Stimulated activated effector memory CD8-positive, alpha-beta T cell treated with anti-CD3 and anti-CD28 coated beads, Interleukin-12 subunit alpha, Interleukin-12 subunit beta, amount 100 ng/mL, for 72 hours (primary cell): ENCODE measurements around the gene FARS2.
"Not testable (repeated sequence)": the region's sequence is repeated elsewhere in the genome, so short reads cannot be mapped to it uniquely, and the experiment has no call there.

Experiments
- ATAC-seq: fragments of 150-1000 bp; cut with Tn5 transposase; 2 replicates; pipeline ENCODE4 v1.10.0; 2021
- DNase-seq, 2 donors: peaks; one replicate each; pipeline ENCODE4 v3.0.0; 2021 to 2022; ENCODE audit warnings: low spot score in 2 of 2
- H3K27ac Mint-ChIP-seq: one replicate; pipeline ENCODE4 v1.8.0; 2022; ENCODE audit warnings: mild to moderate bottlenecking, mixed read lengths
- H3K36me3 Mint-ChIP-seq: one replicate; pipeline ENCODE4 v1.8.0; 2022; ENCODE audit warnings: mild to moderate bottlenecking, mixed read lengths
- H3K4me1 Mint-ChIP-seq: one replicate; pipeline ENCODE4 v1.8.0; 2022; ENCODE audit warnings: mixed read lengths
- H3K4me3 Mint-ChIP-seq: one replicate; pipeline ENCODE4 v1.8.0; 2022; ENCODE audit warnings: mild to moderate bottlenecking, mixed read lengths
- H3K9me3 Mint-ChIP-seq: one replicate; pipeline ENCODE4 v1.8.0; 2022; ENCODE audit warnings: mixed read lengths

Gene FARS2

DNA sequence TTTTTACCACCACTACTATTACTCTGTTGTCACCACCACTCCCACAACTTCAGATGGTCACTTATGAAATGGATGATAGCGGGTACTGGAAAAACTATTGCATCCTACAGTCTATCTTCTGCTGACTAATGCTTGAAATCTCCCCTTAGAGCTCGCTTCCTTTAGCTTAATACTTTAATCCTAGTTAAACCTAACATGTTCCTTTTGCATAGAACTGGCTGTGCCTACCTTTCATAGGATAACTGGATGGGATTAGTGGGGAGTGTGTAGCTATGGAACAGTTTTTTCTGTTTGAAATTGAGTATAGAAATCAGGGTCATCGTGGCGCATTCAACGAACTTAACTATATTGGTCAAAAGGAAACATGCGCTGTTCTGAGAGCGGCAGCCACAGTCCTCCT lies 294.7 kb downstream of the FARS2 start:
- no peaks in the 10 kb centered on the region for H3K36me3 Mint-ChIP-seq
- H3K4me3 Mint-ChIP-seq = no peak overlapping the region
- H3K9me3 Mint-ChIP-seq = peaks cover 4% of the 10 kb centered on the region
- no peak for DNase-seq
- ATAC-seq = no peak
- peaks cover 4% of the 10 kb centered on the region for H3K4me1 Mint-ChIP-seq
- H3K27ac Mint-ChIP-seq = no peak overlapping the region

DNA sequence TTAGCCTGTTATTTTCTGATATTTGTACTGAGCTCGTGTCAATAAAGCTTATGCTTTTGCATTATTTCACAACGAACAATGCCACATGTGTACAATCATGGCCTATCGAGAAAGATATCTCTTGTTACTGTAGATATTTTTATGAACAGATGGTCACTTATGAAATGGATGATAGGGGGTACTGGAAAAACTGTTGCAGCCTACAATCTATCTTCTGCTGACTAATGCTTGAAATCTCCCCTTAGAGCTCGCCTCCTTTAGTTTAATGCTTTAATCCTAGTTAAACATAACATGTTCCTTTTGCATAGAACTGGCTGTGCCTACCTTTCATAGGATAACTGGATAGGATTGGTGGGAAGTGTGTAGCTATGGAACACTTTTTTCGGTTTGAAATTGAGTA lies 296.2 kb downstream of the FARS2 start:
- Mint-ChIP-seq H3K4me1 (peaks cover 4% of the 10 kb centered on the region), H3K27ac (no peak overlapping the region), H3K4me3 (no peak overlapping the region), H3K36me3 (no peaks in the 10 kb centered on the region), H3K9me3 (no peaks in the 10 kb centered on the region)
- no peak for ATAC-seq
- no peak for DNase-seq

DNA sequence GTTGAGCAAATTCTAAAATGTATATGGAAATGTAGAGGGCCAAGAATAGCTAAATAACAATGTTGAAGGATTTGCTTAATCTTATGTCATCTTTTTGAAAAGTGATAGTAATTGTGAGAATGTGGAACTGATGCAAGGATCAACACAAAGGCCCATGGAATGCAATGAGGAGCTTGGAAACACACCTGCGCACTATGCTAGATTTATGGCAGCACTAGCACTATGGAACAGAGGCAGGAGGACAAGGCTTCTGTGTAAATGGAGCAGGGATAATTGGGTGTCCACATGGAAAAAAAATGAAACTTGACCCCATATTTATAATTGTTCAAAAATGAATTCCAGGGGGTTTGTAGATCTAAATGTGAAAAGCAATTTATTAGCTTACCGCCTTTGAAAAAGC lies 298.3 kb downstream of the FARS2 start:
- no peak overlapping the region for H3K4me3 Mint-ChIP-seq
- DNase-seq = no peak
- H3K36me3 Mint-ChIP-seq = no peaks in the 10 kb centered on the region
- ATAC-seq = no peak
- no peaks in the 10 kb centered on the region for H3K9me3 Mint-ChIP-seq
- H3K4me1 Mint-ChIP-seq = no peaks in the 10 kb centered on the region
- no peak overlapping the region for H3K27ac Mint-ChIP-seq

DNA sequence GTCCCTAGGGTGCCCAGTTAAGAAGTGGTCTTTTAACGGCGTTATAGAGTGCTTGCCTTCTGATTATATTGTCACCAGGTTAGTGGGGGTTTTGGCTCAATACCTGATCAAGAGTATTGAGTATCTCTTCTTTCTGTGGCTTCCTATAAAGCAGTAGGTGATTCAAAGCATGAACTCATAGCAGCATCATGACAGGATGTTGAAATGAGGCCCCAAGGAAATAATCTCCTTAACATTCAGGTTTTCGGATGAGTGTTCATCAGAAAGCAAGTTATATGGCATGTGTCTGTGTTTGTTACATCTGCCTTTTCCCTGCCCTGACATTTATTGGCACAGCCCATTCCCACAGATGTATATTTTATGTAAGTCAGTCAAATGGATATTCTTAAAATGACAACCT lies 301.0 kb downstream of the FARS2 start:
- H3K36me3 Mint-ChIP-seq = no peaks in the 10 kb centered on the region
- no peaks in the 10 kb centered on the region for H3K4me1 Mint-ChIP-seq
- H3K27ac Mint-ChIP-seq = no peak overlapping the region
- no peak for DNase-seq
- peak; percentile 80 for ATAC-seq
- no peak overlapping the region for H3K4me3 Mint-ChIP-seq
- H3K9me3 Mint-ChIP-seq = no peaks in the 10 kb centered on the region

DNA sequence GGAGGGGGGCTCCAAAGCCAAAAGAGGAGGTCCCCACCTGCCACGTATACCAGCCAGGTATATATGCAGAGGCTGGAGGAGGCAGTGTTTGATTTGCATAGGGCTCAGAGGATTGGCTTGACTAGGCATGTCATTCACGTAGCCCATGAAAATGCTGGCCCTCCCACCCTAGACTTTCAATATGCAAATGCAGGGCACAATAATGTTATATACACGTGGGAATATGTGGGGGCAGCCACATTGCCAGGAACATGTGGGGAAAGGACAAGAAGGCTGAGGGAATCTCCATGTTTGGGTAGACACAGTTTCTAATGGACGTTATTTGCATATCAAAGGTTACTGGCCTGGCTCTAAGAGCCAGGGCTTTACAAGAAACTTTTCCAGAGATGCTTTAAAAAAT lies 301.8 kb downstream of the FARS2 start:
- Mint-ChIP-seq H3K9me3 (no peaks in the 10 kb centered on the region), H3K4me3 (no peak overlapping the region), H3K4me1 (no peaks in the 10 kb centered on the region), H3K36me3 (no peaks in the 10 kb centered on the region), H3K27ac (no peak overlapping the region)
- ATAC-seq (no peak), DNase-seq (no peak)

DNA sequence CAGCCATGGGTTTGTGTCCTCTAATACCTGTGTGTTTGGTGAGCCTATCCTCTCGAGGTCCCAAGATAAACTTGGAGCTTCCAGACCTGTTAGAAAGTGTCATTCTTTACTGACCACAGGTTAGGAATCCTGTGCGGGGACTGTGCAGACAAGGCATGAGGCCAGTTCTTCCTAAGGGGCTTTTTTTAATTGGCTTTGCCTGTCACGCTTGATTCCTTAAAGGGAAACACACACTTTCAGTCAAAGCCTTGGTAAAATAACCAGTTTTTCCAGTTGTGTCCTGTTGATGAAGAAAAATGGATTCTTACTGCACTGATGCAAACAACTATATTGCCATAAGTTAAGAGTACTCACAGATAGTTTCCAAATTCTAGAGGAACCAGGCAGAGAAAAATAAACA lies 303.4 kb downstream of the FARS2 start:
- not testable (repeated sequence) for H3K36me3 Mint-ChIP-seq, H3K27ac Mint-ChIP-seq, ATAC-seq, DNase-seq, H3K9me3 Mint-ChIP-seq, H3K4me3 Mint-ChIP-seq
- H3K4me1 Mint-ChIP-seq = peaks cover 17% of the 10 kb centered on the region

DNA sequence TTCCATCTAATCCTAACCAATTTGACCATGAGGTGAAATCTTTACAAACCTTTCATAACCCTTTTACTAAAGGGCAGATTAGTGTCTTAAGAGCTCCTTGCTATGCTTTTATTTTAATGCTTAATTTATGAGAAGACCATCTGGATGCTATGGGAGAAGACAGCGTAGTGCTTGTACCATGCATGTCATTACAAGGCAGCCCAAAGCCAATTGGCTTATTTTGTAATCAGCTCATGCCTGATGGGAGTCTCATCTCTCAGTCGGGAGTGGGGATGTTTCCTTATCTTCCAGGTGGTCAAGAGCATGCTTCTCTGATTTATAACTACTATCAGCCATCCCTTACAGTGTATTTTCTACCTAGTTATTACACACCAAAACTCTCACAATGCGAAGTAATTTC lies 304.7 kb downstream of the FARS2 start:
- peaks cover 18% of the 10 kb centered on the region for H3K4me1 Mint-ChIP-seq
- DNase-seq (no peak), ATAC-seq (no peak)
- H3K9me3 Mint-ChIP-seq = no peaks in the 10 kb centered on the region
- no peaks in the 10 kb centered on the region for H3K36me3 Mint-ChIP-seq
- H3K27ac Mint-ChIP-seq = no peak overlapping the region
- H3K4me3 Mint-ChIP-seq = no peak overlapping the region

DNA sequence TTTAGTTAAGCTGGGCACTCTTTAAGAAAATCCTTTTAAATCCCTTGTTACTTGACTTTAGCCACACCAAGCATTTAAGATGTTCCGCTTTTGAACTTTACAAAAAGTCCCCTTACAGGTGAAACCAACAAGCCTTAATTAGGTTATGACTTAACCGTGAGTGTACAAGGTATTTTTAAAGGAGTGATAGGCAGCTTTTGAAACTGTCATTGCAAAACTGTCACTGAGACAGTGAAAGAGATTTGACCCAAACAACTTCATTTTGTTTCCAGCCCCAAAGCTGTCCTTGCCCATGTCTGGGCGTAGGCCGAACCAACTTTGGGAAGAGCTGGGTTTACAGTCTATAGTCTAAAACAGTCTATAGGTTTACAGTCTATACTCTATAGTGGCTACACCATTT lies 305.4 kb downstream of the FARS2 start:
- ATAC-seq (no peak), DNase-seq (no peak)
- Mint-ChIP-seq H3K27ac (no peak overlapping the region), H3K9me3 (no peaks in the 10 kb centered on the region), H3K36me3 (no peaks in the 10 kb centered on the region), H3K4me3 (no peak overlapping the region), H3K4me1 (peaks cover 18% of the 10 kb centered on the region)

DNA sequence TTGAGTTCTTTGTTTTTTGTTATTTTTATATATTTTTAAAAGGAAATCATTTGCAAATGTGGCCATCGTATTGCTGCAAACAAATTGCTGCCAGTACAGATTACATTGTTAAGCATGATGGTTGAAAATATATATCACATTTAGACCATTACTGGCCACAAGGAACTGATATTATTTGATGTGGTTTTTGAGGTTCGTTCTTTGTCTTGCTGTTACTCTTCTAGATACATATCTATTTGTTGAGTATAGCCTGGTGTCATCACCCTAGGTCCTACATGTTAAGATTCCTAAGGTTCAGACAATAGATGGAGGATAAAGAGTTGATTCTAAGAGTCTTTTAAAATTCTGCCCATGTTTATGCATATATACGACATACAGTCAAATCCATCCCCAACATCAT lies 306.0 kb downstream of the FARS2 start:
- H3K27ac Mint-ChIP-seq = no peak overlapping the region
- DNase-seq (no peak), ATAC-seq (no peak)
- H3K4me1 Mint-ChIP-seq = peaks cover 18% of the 10 kb centered on the region
- no peaks in the 10 kb centered on the region for H3K36me3 Mint-ChIP-seq
- no peaks in the 10 kb centered on the region for H3K9me3 Mint-ChIP-seq
- no peak overlapping the region for H3K4me3 Mint-ChIP-seq

DNA sequence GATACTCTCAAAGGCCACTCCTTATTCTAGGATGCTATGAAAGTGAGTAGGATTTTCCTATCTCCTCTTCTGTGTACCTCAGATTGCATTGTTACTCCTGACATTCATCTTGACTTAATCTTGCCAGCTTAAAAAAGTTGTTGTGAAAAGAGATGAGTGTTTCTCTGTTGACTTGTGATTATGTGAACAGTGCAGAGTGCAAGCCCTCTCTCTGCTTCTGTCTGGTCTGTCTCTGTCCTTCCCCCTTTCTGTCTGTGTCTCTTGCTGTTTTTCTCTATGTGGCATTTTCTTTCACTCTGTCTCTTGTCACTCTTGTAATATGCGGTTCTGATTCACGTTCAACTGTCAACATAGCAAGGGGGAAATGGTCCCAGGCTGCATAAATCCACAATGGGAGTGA lies 306.6 kb downstream of the FARS2 start:
- ATAC-seq (peak; percentile 31), DNase-seq (no peak)
- Mint-ChIP-seq H3K9me3 (no peaks in the 10 kb centered on the region), H3K27ac (no peak overlapping the region), H3K4me1 (peaks cover 18% of the 10 kb centered on the region), H3K4me3 (no peak overlapping the region), H3K36me3 (no peaks in the 10 kb centered on the region)

DNA sequence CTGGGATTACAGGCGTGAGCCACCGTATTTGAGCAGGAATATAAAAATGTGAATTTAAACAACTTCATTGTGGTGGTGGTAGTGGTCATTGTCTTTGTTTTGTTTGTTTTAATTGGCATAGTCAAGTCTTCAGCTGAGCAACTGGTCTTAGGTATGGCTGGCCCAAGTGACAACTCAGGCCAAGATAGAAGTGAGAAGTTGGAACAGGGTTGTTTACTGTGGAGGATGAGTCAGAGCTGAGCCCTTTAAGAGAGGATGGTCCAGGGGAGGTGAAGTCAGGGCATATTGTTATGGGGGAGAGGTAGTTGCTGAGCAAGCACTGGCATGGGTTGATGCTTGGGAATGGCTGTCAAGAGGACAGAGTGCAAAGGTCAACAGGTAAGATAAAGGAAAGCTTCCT lies 308.2 kb downstream of the FARS2 start:
- Mint-ChIP-seq H3K27ac (no peak overlapping the region), H3K4me3 (no peak overlapping the region)

DNA sequence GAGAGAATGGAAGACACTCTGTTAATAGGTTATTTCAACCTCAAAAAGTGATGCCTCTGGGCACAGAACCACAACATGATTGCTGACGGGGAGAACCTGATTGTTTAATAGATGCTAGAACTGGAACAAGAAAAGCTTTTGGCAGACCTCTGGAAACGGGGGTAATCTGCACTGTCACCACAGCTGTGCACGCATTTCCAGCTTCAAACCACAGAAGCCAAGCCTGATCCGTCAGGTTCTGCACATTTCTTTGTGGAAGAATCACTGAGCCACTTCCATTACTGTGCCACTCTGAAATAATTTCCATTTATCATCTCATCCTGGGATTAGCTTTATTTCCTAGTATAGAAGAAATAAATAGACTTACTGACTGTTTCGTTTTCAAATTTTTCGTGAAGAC lies 309.3 kb downstream of the FARS2 start:
- Mint-ChIP-seq H3K4me1 (peaks cover 18% of the 10 kb centered on the region), H3K4me3 (no peak overlapping the region), H3K27ac (no peak overlapping the region), H3K9me3 (no peaks in the 10 kb centered on the region), H3K36me3 (no peaks in the 10 kb centered on the region)
- ATAC-seq (no peak), DNase-seq (no peak)

More for the DNA sequence above, 308.2 kb downstream of the FARS2 start:
- DNase-seq (no peak), ATAC-seq (peak; percentile 48)
- no peaks in the 10 kb centered on the region for H3K36me3 Mint-ChIP-seq
- H3K4me1 Mint-ChIP-seq = peaks cover 18% of the 10 kb centered on the region
- no peaks in the 10 kb centered on the region for H3K9me3 Mint-ChIP-seq

DNA sequence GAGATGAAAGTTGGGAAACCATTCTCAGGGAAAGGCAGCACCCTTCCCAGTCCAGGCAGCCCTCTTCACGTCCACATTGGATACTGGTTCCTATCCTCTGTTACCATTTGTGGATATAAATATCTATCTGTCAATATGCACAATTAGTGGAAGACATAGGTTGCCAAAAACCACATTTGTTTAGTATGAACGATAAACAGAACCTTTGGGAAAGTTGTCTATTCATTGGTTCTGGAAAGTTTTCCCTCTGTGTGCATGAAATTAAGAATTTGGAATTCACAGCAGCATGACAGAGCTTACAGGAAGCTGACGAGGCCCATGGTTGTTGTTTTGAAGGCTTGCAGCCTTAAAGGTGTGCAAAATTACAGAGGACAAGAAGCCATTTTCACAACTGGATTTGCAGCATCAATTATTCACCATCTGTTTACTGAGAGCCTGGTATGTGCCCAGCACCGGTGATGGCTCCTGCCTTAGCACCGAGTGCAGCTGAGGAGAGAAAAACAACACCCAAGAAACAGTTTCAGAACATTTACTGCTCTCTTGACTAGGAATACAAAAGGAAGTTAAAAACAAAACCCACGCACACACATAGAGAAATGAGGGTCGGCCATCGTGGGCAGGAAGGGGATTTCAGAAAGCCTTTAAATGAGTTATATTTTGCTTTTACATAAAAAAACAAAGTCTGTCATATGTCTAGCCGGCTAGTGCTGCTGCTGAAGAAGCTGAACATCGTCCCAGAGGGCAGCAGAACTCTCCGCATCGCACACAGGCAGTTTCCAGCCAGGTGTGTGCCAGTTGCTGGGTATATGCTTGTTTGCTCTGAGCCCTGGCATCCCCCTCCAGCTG lies 319.6 kb downstream of the FARS2 start:
- Mint-ChIP-seq H3K4me3 (no peak overlapping the region), H3K36me3 (no peaks in the 10 kb centered on the region), H3K9me3 (no peaks in the 10 kb centered on the region), H3K27ac (no peak overlapping the region), H3K4me1 (peaks cover 6% of the 10 kb centered on the region)
- no peak for ATAC-seq
- no peak for DNase-seq

DNA sequence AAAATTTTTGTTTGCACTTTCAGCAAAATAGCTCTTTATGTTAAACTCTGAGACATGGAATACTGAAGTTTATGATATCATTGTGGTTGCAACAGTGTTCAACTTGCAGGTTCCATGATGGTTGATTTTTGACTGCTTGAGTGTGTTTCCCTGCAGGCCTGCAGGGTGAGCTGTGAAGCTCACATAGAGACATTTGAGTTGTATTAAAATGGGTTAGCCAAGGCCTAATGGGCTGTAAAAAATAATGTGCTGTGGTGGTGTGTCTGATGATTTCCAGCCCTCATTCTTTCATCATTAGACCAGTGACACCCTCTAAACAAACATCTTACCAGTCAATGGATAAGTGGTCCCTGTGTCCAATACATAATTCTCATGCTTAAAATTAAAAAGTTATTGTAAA lies 321.4 kb downstream of the FARS2 start:
- Mint-ChIP-seq H3K4me3 (no peak overlapping the region), H3K27ac (no peak overlapping the region)

DNA sequence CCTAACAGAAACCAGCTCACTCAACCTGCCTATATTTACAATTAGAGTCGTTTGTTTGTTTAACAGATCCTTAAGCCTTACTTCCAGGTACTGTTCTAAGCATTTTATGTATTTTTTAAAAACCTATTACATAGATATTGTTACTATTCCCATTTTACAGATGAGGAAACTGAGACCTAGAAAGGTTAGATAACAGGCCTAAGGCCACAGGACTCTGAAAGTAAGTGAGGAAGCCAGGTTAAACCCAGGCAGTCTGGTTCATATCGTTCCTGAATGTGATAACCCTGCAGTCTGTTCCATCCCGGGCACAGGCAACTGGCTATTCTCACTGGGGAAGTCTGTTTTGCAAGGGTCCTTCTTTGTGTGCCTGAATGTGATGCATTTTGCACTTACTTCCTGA lies 322.2 kb downstream of the FARS2 start:
- Mint-ChIP-seq H3K4me1 (peaks cover 6% of the 10 kb centered on the region), H3K9me3 (peaks cover 4% of the 10 kb centered on the region), H3K36me3 (no peaks in the 10 kb centered on the region), H3K4me3 (no peak overlapping the region), H3K27ac (no peak overlapping the region)
- DNase-seq = no peak
- no peak for ATAC-seq

More for the DNA sequence above, 321.4 kb downstream of the FARS2 start:
- DNase-seq (no peak), ATAC-seq (no peak)
- Mint-ChIP-seq H3K9me3 (peaks cover 4% of the 10 kb centered on the region), H3K4me1 (peaks cover 6% of the 10 kb centered on the region), H3K36me3 (no peaks in the 10 kb centered on the region)

DNA sequence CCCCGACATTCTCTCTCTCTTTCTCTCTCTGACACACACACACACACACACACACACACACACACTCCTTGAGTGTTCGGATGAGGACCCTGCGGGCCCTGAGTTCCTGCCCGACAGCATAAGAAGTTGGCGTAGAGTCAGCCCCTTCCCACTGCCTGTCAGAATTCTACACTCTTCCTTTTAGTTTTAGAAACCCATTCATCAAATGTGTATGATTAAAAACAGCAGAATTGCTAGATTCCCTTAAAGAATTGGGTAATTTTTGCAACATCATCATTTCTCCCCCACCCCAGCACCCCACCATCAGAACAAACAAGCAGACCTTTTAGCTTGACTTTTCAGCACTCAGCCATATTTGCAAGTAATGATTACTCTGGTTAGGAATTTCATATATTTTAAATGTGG lies 322.8 kb downstream of the FARS2 start:
- peaks cover 4% of the 10 kb centered on the region for H3K9me3 Mint-ChIP-seq
- H3K4me1 Mint-ChIP-seq = peaks cover 6% of the 10 kb centered on the region
- DNase-seq = no peak
- ATAC-seq = no peak
- H3K27ac Mint-ChIP-seq = no peak overlapping the region
- H3K36me3 Mint-ChIP-seq = no peaks in the 10 kb centered on the region
- no peak overlapping the region for H3K4me3 Mint-ChIP-seq
